Neural progenitor cell (in vitro differentiated cells): Measurements from ENCODE around the gene FARP1. TPM values are rescaled to one million over a fixed set of nuclear protein-coding genes. Genes with fewer than 3 reads are reported as not detected.
A peak's percentile ranks its signal among the peaks of the same experiment; 100 is the strongest.

Experiments
- DNase-seq: peaks from one replicate; pipeline ENCODE4 v3.0.0-alpha.2; 2016; ENCODE audit warnings: low spot score
- H2AFZ ChIP-seq: fragments of 200-600 bp; sonication (generic); replicated peaks from 2 replicates; pipeline ENCODE4 v1.6.1; 2016; ENCODE audit warnings: antibody characterized with exemption
- H3F3A ChIP-seq: fragments of 200-600 bp; sonication (generic); 2 replicates; pipeline ENCODE4 v1.6.1; 2016; ENCODE audit warnings: antibody characterized with exemption, low read depth
- H3K27ac ChIP-seq: fragments of 200-600 bp; sonication (generic); 2 replicates; pipeline ENCODE4 v1.5.1; 2016; ENCODE audit warnings: mild to moderate bottlenecking
- H3K27me3 ChIP-seq: fragments of 200-600 bp; sonication (generic); 2 replicates; pipeline ENCODE4 v1.6.1; 2016; ENCODE audit warnings: mild to moderate bottlenecking, moderate library complexity
- H3K36me3 ChIP-seq: fragments of 200-600 bp; sonication (generic); 2 replicates; pipeline ENCODE4 v1.5.1; 2016
- H3K4me1 ChIP-seq: fragments of 200-600 bp; sonication (generic); 2 replicates; pipeline ENCODE4 v1.6.1; 2016; ENCODE audit warnings: mixed run types
- H3K4me2 ChIP-seq: fragments of 200-600 bp; sonication (generic); 2 replicates; pipeline ENCODE4 v1.6.1; 2016
- H3K4me3 ChIP-seq: fragments of 200-600 bp; sonication (generic); 2 replicates; pipeline ENCODE4 v1.5.1; 2016
- H3K79me2 ChIP-seq: fragments of 200-600 bp; sonication (generic); 2 replicates; pipeline ENCODE4 v1.6.1; 2016; ENCODE audit warnings: low read depth
- H3K9ac ChIP-seq: fragments of 200-600 bp; sonication (generic); 2 replicates; pipeline ENCODE4 v1.6.1; 2016
- H3K9me3 ChIP-seq: fragments of 200-600 bp; sonication (generic); 2 replicates; pipeline ENCODE4 v1.5.1; 2016; ENCODE audit warnings: low read depth
- H4K20me1 ChIP-seq: fragments of 200-600 bp; sonication (generic); 2 replicates; pipeline ENCODE4 v1.6.1; 2016; ENCODE audit warnings: low read depth
- H3K27ac Mint-ChIP-seq: 3 replicates; pipeline ENCODE4 v1.8.0; 2021; ENCODE audit warnings: mixed read lengths
- H3K27me3 Mint-ChIP-seq: 2 replicates; pipeline ENCODE4 v1.8.0; 2022; ENCODE audit warnings: low read depth, mild to moderate bottlenecking, inconsistent platforms, moderate library complexity, mixed read lengths; ENCODE audit not compliant: insufficient read depth
- H3K36me3 Mint-ChIP-seq: 3 replicates; pipeline ENCODE4 v1.8.0; 2021; ENCODE audit warnings: mixed read lengths
- H3K4me1 Mint-ChIP-seq: 3 replicates; pipeline ENCODE4 v1.8.0; 2021; ENCODE audit warnings: mixed read lengths
- H3K4me3 Mint-ChIP-seq: 3 replicates; pipeline ENCODE4 v1.8.0; 2021; ENCODE audit warnings: mild to moderate bottlenecking, moderate library complexity, mixed read lengths
- H3K9me3 Mint-ChIP-seq: 3 replicates; pipeline ENCODE4 v1.8.0; 2020; ENCODE audit warnings: mixed read lengths
- CTCF ChIP-seq: fragments of 200-600 bp; sonication (generic); IDR thresholded peaks from 2 replicates; pipeline ENCODE4 v1.5.1; 2017; ENCODE audit warnings: antibody characterized with exemption, mild to moderate bottlenecking
- EZH2 ChIP-seq: fragments of 200-600 bp; sonication (generic); IDR thresholded peaks from 2 replicates; pipeline ENCODE4 v1.6.1; 2017; ENCODE audit warnings: antibody characterized with exemption, mild to moderate bottlenecking, moderate library complexity
- EZH2phosphoT487 ChIP-seq: fragments of 200-600 bp; sonication (generic); IDR thresholded peaks from 2 replicates; pipeline ENCODE4 v1.6.1; 2017; ENCODE audit warnings: antibody characterized with exemption
- total RNA-seq: library from RNA; depleted of rRNA; stranded (reverse); fragments of >200 nt; gene quantifications from 2 replicates; pipeline ENCODE4 v1.2.3, GENCODE V29; 2015; ENCODE audit warnings: low replicate concordance

Gene FARP1
- total RNA-seq, 1 donor from 2014 or later = 78.0 TPM

DNA sequence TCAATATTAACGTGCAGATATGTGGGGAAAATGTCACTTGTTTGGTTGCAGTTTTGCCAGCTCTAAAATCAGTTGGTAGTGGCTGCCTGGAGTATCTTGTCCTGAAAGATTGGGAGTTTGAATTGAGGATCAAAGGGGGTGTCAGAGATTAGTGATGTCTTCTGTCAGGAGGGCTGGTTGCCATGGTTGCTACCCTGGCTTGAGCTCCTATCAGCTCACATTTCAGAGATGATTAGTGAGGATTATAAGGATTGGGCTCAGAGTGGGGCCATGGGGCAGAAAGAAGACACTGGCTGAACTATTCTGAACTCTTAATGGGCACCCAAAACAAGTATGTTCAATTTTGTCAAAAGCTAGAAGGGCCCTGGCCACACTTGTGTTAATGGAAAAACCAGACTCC, 129.7 kb downstream of the FARP1 start:
- Histone ChIP-seq H3K27me3 (no peaks in the 10 kb centered on the region), H3F3A (peaks cover 31% of the 10 kb centered on the region), H3K9me3 (no peaks in the 10 kb centered on the region), H3K36me3 (no peaks in the 10 kb centered on the region), H2AFZ (no peak overlapping the region), H4K20me1 (no peaks in the 10 kb centered on the region), H3K79me2 (peaks cover 74% of the 10 kb centered on the region), H3K9ac (no peak overlapping the region), H3K4me2 (peak overlapping the region; percentile 79), H3K4me3 (peak overlapping the region; percentile 40), H3K4me1 (peaks cover 49% of the 10 kb centered on the region), H3K27ac (peak overlapping the region; percentile 91)
- H3K36me3 Mint-ChIP-seq = peaks cover 6% of the 10 kb centered on the region
- peak overlapping the region; percentile 34 for H3K4me3 Mint-ChIP-seq
- peaks cover 59% of the 10 kb centered on the region for H3K4me1 Mint-ChIP-seq
- H3K27me3 Mint-ChIP-seq = peaks cover 4% of the 10 kb centered on the region
- peaks cover 2% of the 10 kb centered on the region for H3K9me3 Mint-ChIP-seq
- peak; percentile 91 for DNase-seq
- TF ChIP-seq EZH2phosphoT487 (no peak), EZH2 (no peak), CTCF (no peak)
- H3K27ac Mint-ChIP-seq = peak overlapping the region; percentile 98

DNA sequence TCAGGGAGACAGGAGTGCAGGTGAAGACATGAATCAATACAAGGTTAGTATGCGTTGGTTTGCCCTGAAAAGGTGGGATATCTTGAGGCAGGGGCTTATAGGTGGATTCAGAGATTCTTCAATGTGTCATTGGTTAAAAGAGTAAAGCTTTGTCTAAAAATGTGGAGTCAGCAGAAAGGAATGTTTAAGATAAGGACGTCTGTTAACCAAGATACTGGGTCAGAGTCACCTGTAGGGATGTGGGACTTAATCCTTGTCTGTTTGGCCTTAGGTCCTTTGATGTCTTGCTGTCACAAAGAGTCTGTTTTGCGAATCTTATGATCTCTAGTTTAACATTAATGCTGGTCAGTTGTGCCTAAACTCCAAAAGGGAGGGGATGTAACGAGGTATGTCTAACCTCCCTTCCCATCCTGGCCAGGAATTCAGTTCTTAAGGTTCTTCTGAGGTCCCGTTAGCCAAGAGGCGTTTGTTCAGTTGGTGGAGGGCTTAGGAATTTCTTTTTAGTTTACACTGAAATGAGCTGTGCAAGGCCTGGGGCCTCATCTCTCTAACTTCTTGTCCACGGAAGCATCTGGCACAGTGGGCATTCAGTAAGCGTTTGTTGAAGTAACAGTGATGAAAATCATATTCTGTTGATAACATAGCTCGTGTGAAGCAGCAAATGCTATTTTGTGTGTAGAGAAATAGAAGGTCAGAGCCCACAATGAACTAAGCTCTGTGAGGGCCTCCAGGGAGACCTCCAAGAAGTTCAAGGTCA, 130.4 kb downstream of the FARP1 start:
- DNase-seq = no peak
- Histone ChIP-seq H3K79me2 (peaks cover 81% of the 10 kb centered on the region), H3K27ac (peak overlapping the region; percentile 91), H3K4me2 (peak overlapping the region; percentile 79), H3F3A (peaks cover 31% of the 10 kb centered on the region), H3K9me3 (no peaks in the 10 kb centered on the region), H2AFZ (no peak overlapping the region), H3K4me1 (peaks cover 51% of the 10 kb centered on the region), H3K36me3 (no peaks in the 10 kb centered on the region), H4K20me1 (no peaks in the 10 kb centered on the region), H3K4me3 (peak overlapping the region; percentile 40), H3K27me3 (no peaks in the 10 kb centered on the region), H3K9ac (no peak overlapping the region)
- peaks cover 4% of the 10 kb centered on the region for H3K27me3 Mint-ChIP-seq
- H3K27ac Mint-ChIP-seq = peak overlapping the region; percentile 98
- H3K9me3 Mint-ChIP-seq = peaks cover 2% of the 10 kb centered on the region
- H3K36me3 Mint-ChIP-seq = peaks cover 6% of the 10 kb centered on the region
- peak overlapping the region; percentile 34 for H3K4me3 Mint-ChIP-seq
- TF ChIP-seq CTCF = no peak
- TF ChIP-seq EZH2 = no peak
- TF ChIP-seq EZH2phosphoT487 = no peak
- peaks cover 60% of the 10 kb centered on the region for H3K4me1 Mint-ChIP-seq

GRCh38 chr13:98273824-98274742, 131.2 kb downstream of the FARP1 start:
- Mint-ChIP-seq H3K36me3 (peaks cover 6% of the 10 kb centered on the region), H3K4me1 (peaks cover 60% of the 10 kb centered on the region), H3K27me3 (peaks cover 4% of the 10 kb centered on the region), H3K9me3 (peaks cover 2% of the 10 kb centered on the region), H3K4me3 (peak overlapping the region; percentile 38), H3K27ac (peak overlapping the region; percentile 98)
- Histone ChIP-seq H3K9me3 (no peaks in the 10 kb centered on the region), H4K20me1 (no peaks in the 10 kb centered on the region), H3K27me3 (no peaks in the 10 kb centered on the region), H3F3A (peaks cover 31% of the 10 kb centered on the region), H3K4me2 (peak overlapping the region; percentile 79), H3K27ac (peak overlapping the region; percentile 91), H3K36me3 (no peaks in the 10 kb centered on the region), H3K4me3 (peak overlapping the region; percentile 24), H2AFZ (no peak overlapping the region), H3K9ac (no peak overlapping the region), H3K4me1 (peaks cover 51% of the 10 kb centered on the region), H3K79me2 (peaks cover 84% of the 10 kb centered on the region)
- peak; percentile 78 for DNase-seq
- TF ChIP-seq CTCF = no peak
- TF ChIP-seq EZH2 = no peak
- TF ChIP-seq EZH2phosphoT487 = no peak
